ENCODE measurements around the gene SPATS2L. TPM values are rescaled to one million over a fixed set of nuclear protein-coding genes. Genes with fewer than 3 reads are reported as not detected.
A peak's percentile ranks its signal among the peaks of the same experiment; 100 is the strongest.

SPATS2L gene
- total and polyA plus RNA-seq, 2 of the 13 experiments (the other 11 are each of a cell fraction or from before 2014, with no cell fraction given), result 154 to 212 TPM

- TF ChIP-seq ETS1 (CRISPR knock-in tag; IDR thresholded peaks at IDR 0.05), result no peak
- no peak for TF ChIP-seq HES4 (CRISPR knock-in tag; IDR thresholded peaks at IDR 0.05; ENCODE audit: borderline replicate concordance)
- no peak for TF ChIP-seq ZBTB7A (CRISPR knock-in tag; IDR thresholded peaks at IDR 0.05)
- no peak for TF ChIP-seq HNRNPL (IDR thresholded peaks at IDR 0.05; ENCODE audit: low read depth, low read length)
- no peak for TF ChIP-seq ZNF225 (CRISPR knock-in tag; IDR thresholded peaks at IDR 0.05)
- TF ChIP-seq TSC22D2 (CRISPR knock-in tag; IDR thresholded peaks at IDR 0.05; ENCODE audit: borderline replicate concordance), result no peak; the same call in 1 of the 2 replicates
- no peak for TF ChIP-seq ZNF770 (CRISPR knock-in tag; IDR thresholded peaks at IDR 0.05)
- TF ChIP-seq ZNF10 (CRISPR knock-in tag; IDR thresholded peaks at IDR 0.05; ENCODE audit: borderline replicate concordance, low read depth), result no peak
- TF ChIP-seq LCORL (IDR thresholded peaks at IDR 0.05), result no peak
- TF ChIP-seq LCORL (CRISPR knock-in tag; IDR thresholded peaks at IDR 0.05), result peak; percentile 49
- TF ChIP-seq ZNF546 (CRISPR knock-in tag; conservative IDR thresholded peaks at IDR 0.05), result no peak
- TF ChIP-seq MLX (CRISPR knock-in tag; IDR thresholded peaks at IDR 0.05), result peak; percentile 74
- 0 out of 2 replicates have a peak, but pooled peaks have one; percentile 43 for TF ChIP-seq NCOA1 (CRISPR knock-in tag; IDR thresholded peaks at IDR 0.05)
- TF ChIP-seq KDM6A (CRISPR knock-in tag; IDR thresholded peaks at IDR 0.05; ENCODE audit: low read depth), result 0 out of 2 replicates have a peak, but pooled peaks have one; percentile 31
- TF ChIP-seq SAFB2 (CRISPR knock-in tag; IDR thresholded peaks at IDR 0.05; ENCODE audit: borderline replicate concordance, low read depth), result no peak
- peak; percentile 44; the same call in 1 of the 2 replicates for TF ChIP-seq ARID4A (CRISPR knock-in tag; IDR thresholded peaks at IDR 0.05; ENCODE audit: borderline replicate concordance)
- no peak for TF ChIP-seq ZNF468 (CRISPR knock-in tag; IDR thresholded peaks at IDR 0.05)
- TF ChIP-seq MXD3 (CRISPR knock-in tag; IDR thresholded peaks at IDR 0.05), result no peak
These were observed 3.4 kb upstream of the SPATS2L start (continued) for GRCh38 chr2:200302940-200303727.
